Suppressor macrophage treated with lipopolysaccharide for 4 hours (primary cell): ENCODE results near the gene KIAA1755.

Source experiments
- DNase-seq: peaks from one replicate; pipeline ENCODE4 v3.0.0-alpha.2; 2020

KIAA1755 gene

DNA sequence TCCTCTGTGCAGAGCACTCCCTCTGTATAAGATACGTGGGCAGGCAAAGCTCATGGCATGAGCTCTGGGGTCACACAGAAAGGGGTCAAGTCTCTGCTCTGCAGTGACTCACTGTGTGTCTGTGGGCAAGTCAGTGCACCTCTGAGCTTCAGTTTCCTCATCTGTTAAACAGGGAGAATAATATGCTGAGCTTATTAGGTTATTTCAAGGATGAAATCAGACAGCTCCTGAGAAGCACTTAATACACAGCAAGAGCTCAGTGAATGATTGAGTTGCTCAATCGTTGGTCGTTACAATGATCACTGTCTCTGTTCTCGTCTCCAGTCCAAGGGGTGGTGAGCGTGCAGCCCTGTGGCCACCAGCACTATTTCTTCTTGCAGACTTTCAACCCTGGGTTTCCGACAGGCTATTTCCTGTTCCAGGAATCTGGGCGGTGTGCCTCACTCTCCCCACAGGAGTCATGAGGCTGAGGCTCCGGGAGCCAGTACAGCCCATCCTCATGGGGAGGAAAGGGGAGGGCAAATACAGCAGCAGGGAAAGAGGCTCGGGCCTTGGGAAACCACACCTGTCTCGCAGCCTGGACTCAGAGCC, 28.9 kb downstream of the KIAA1755 start:
- DNase-seq = peak; percentile 60

DNA sequence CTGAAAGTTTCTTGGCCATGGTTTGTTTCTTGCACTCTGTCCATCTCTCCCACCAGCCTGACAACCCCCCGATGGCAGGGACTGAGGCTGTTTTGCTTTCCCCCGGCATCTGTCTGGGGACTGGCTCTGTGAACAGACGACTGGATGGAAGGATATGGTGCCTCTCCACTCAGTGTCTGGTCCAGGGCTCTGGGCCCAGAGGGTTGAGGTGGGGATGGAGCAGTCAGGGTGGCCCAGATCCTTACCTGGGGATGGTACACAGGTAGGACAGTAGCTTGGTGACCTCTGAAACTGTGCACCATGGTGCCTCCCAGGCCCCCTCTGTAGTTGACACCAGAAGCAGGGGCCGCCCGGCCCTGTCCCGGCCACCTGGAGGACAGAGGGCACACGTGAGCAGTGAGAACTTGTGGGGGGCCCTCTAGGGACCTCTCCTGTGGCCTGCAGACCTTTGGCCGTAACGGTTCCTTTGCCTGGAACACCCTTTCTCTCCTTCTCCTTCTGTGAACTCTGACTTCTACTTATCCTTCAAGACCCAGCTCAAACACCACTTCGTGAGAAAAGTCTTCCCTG, 29.5 kb downstream of the KIAA1755 start:
- no peak for DNase-seq

DNA sequence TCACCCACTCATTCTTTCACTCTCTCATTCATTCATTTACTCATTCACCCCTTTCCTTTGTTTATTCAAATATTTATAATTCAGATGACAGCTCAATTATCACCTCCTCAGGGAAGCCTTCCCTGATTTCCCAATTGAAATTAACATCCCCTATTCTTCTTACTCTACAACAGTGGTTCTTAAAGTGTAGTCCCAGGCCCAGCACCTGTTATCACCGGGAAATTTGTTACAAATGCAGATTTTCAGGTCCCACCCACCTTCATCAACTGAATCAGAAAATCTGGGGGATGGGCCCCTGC, 30.3 kb downstream of the KIAA1755 start:
- DNase-seq = no peak

DNA sequence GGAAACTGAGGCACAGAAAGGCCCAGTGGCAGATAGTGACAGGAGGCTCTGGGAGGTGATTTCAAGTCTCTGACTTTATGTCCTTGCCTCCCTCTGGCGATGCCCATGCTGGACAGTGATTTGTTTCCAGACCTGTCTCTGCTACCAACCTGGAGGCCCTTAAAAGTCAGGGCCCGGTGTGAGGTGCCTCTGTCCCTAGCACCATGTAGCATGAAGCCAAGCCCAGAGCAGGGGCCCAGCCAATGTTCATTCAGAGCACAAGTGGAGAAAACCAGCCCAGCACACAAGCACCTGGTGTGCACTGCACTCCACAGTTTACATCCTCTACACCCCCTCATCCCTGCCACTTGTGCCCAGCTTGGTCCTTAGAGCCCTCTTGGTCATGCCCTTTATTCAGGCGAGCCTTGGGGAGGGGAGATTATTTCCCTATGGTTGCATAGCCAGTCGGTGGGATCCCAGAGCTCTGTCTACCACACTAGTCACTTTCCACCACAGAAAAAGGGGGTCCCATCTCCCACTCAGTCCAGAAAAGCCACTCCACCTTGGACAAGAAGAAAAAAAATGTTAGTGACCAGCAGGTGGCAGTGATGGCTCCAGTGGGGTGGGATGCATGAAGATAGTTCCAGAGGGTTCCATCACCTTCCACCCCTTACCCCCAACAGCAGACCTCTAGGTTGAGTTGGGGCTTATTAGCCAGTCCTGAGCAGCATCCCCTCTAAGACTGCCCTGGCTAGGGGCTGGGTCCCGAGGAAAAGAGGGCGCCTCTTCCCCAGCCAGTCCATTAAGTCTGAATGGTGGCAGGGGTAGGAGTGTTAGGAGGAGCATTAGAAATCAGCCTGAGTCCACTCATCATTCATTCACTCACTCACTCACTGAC, 30.9 kb downstream of the KIAA1755 start:
- peak; percentile 64 for DNase-seq

DNA sequence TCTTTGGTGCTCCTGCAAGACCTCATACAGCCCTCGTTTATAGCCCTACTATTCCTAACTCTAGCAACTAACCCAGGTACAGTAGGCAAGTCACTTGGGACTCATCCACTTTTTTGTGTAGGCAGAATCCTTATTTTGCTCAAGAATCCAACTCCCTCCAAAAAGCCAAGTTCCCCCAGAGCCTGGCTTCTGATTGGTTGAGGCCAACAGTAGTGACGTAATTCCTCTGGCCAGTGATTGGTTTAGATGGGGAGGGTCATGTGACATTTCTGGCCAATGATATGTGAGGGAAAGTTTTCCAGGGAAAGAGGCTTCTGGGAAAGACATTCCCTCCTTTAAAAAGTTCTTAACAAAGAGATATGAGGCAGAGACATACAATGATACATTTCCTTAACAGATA, 32.1 kb downstream of the KIAA1755 start:
- DNase-seq = no peak

DNA sequence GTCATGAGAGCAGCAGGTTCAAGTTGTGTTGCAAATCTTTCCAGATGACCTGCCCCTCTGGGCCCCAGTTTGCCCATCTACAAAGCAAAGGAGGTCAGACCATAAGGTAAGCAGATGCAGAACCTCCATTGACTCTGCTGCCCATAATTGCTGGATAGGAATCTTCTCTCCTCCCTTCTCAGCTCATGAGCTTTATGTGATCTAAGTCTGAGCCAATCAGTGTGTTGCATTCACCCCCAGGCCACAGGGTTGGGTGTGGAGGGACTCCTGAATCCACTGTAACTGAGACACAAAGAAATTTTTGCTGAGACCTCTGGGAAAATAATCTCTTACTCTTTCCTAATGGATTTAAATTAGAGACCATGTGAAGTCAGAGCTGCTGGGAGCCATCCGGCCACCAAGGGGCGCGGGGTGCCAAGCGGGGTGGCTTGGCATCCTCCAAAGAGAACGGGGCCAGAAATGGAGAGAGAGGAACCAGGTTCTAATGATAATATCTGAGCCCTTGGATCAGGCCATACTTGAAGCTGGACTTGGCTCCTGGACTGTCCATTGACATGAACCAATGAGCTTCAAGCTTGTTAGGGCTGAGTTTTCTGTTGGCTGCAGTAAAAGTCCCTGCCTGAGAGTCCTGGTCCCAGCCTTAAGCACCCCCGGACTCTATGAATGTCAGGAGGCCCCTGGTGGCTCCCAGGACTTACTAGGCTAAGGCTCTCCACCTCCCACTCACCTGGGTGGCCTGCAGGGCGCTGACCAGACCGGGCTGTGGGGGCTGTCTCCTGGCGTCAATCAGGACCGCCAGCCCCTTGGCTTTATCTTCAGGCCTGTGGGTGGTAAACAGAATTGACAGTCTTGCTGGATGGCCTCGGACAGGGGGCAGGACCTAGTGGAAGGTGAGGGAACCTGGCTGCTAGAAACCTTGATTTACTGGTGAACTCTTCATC, 32.8 kb downstream of the KIAA1755 start:
- DNase-seq = no peak

DNA sequence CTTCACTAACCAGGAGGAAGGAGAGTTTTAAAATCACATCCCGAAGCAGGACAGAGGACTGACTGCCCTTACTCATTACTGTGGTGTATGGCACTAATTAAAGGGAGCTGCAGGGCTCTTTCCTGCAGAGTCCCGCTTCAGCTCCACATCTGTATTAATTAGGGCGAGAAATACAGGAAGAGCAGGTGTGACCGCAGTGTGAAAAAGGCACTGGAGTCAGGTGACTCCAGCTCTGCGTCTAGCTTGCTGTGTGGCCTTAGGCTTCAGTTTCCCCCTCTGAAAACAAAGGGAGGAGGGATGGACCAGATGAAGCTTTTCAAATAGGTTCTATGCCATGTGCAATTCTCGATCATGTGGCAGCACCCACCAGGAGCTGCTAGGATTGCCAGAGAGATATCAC, 34.0 kb downstream of the KIAA1755 start:
- no peak for DNase-seq

DNA sequence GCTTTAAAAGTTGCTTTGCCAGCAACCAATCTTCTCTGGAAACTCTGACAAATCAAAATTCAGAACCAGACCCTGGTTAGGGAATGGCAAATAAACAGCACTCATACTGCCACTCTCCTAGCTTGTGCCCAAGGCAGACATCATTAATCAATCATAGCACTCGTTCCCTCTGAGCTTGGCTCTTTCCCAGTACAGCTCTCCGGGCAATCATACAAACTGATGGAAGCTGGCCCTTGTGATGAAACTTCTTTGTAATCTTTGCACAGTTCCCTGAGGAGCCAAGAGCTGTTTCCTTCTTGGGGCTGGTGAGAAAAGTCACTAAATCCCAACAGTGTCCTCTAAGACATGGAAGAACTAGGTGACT, 34.7 kb downstream of the KIAA1755 start:
- no peak for DNase-seq

DNA sequence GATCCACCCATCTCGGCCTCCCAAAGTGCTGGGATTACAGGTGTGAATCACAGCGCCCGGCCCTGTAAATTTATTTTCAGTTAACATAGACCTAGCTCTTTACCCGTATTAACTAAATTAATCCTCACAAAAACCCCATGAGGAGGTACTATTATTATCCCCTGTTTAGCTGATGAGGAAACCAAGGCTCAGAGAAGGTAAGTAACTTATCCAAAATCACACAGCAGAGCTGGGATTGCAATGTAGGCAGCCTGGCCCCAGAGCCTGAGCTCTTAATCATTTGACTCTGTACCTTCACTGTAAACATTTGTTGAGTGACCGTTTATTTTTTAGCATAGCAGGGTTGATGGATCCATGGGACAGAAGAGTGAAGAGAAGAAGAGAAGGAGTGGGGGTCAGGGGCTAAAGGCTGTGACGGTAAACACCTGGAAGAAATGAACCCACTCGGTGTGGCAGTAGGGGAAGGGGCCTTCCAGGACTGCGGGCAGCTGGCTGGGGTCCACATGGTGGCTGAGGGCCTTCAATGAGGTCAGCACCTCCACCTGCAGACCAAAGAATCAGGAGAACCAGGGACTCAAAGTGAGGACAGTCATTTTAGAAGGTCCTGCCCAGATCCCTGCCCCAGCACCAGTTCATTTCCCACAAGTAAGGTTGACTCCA, 35.2 kb downstream of the KIAA1755 start:
- DNase-seq = no peak

DNA sequence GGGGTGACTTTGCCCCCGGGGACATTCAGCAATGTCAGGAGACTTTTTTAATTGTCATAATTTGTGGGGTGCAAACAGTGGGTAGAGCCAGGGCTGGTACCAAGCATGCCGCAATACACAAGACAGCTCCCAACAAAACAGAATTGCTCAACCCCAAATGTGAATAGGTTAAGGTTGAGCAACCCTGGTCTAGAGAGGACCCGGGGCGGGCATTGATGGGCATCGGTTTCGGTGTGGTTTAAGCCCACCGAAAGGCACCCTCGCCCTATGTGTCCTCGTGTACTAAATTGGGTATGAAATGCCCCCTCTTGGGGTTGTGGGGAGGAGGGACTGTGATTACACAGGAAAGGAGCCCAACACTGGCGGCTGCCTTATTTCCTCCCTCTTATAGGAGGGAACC, 36.0 kb downstream of the KIAA1755 start:
- no peak for DNase-seq

DNA sequence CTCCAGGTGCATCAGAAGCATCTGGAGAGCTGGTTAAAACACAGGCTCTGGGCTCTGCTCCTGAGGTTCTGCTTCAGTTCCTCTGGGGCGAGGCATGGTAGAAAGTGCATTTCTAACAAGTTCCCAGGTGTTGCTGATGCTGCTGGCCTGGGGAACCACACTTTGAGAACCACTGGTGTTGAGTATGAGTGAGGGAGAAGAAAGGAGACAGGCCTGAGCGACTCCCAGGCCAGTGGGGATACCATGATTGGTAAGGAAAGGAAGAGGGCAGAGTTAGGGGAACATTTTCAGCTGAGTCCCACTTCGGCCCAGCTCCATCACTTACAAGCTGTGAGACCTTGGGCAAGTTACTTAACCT, 36.8 kb downstream of the KIAA1755 start:
- no peak for DNase-seq

DNA sequence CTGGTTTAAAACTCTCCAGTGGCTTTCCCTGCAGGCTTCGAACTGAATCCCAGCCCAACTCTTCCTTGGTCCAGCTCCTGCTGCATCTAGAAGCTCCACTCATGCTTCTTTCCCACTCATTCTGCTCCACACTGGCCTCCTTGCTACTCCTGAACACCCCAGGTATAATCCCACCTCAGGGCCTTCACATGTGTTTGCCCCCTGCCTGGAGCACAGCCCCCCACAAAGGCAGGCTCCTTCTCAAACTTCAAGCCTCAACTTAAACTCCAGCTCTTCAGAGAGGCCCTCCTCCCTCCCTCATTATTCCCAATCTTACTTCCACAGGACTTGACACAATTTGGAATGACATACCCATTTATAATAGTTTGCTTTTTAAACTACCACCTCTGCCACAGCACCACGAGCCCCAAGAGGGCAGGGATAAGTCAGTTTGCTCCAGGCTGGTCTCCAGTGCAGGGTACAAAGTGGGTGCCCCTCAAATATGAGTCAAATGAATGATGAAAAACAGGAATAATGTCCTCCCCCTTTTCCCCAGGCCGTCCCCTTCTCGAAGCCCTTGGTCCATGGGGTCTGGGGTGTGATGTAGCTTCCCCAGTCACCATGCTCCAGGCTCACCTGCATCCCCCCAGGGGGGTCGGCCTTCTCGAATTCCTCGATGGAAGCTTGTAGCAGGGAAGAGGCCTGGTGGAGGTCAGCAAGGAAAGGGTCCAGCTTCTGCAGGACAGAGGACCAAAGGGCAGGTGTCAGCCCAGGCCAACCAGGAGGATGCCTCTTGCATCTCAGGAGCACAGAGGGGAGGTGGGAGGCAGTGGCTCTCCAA, 37.4 kb downstream of the KIAA1755 start:
- no peak for DNase-seq

DNA sequence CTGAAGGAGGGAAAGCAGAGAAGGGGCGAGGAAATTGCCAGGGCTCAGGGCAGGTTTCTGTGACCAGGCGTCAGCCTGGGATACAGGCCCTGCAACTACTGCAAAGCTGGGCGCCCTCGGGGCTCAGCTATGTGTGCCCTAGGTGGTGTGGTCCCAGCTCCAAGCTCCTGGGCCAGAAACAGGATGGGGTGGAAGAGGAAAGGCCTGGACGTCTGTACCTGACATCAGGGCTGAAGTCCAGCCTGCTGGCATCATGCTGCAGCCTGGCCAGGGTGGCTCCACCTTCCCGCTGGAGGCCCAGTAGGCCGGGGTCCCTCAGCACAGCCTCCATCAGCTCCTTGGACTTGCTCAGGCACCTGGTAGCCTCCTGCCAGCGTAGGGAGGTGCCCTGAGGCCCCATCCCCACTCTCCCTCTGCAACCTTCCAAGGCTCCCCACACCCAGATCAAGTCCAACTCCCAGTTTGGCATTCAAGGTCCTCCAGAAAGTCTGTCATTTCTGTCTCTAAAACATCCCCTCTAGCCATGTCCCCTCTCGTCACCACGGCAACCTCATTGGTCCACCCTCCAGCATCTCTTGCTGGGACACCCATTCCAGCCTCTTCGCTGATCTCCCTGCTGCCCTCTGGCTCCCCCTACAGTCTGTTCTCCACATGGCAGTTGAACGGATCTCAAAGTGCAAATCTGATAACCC, 38.2 kb downstream of the KIAA1755 start:
- peak; percentile 85 for DNase-seq

DNA sequence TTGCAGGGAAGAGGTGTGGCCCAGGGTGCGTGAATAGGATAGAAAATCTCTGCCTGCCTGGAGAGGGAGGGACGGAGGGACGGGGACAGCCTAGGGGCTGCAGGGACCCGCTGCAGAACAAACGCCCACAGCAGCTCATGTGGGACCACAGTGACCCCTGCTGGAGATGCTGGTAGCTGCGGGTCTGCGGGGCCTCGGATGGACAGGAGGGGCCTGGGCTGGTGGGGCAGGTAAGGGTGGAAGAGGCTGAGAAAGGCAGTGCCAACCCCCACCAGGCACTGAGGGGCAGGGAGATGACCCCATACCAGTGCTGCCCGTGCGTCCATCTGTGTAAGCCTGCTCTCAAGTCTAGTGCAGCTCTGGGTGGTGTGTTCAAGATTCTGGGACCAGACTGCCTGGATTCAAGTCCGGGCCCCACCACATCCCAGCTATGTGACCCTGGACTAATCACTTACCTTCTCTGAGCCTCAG, 39.4 kb downstream of the KIAA1755 start:
- peak; percentile 78 for DNase-seq

DNA sequence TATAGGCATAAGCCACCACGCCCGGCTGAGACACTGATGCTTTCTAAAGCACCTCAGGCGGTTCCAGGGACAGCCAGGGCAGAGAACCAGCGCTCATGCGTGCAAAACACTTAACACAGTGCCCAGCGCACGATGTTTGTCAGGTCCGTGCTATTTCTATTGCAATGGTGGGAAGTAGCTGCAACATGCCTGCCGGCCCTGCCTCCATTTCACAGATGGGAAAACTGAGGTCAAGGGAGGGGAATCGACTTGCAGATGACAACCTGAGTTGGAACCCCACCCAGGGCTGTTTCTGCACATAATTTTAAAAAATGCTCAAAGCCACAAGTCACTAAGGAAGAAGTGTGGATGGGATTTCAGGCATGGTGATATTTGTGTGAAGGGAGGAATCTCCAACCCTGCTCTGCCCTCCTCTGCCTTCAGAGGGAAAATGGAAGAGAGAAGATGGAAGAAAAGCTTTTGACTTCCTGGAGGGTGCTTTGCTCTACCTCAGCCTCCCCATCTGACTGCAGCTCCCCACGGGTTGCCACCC, 39.9 kb downstream of the KIAA1755 start:
- DNase-seq = no peak

DNA sequence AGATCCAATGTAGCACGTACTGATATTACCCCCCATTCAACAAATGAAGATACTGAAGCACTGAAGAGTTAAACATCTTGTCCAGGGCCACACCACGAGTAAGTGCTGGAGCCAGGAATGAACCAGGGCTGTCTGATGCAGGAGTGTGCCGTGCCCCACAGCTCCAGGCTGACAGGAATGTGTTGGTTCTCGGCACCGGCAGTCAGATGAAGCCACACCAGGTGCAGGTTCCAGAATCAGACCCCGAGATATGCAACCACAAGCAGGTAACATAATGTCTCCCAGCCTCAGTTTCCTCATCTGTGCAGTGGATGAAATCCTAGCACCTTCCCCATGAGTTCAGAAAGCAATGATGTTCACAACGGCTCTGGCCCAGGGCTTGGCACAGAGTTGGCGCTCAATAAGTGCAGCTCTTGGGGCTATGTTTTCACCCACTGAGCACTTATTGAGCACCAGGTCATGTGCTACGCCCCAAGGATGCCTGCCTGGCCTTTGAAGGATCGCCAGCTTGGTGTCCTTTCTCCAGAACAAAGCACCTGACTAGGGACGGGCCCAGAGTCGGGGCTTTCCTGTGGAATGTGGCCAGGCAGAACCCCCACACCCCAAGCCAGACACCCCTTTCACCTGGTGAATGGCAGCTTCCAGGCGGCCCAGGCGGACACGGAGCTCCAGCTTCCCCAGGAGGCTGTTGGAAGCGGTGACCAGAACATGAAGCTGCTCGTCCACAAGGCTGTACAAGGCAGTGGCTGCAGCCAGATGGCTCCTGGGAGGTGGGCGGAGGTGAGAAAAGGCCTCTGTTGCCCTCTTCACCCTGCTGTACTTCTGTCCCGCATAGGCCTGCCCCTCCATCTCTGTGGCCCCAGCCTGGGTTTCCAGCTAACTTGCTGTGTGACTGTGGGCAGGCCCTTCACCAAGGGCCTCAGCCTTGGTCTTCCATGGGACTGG, 41.3 kb downstream of the KIAA1755 start:
- no peak for DNase-seq

DNA sequence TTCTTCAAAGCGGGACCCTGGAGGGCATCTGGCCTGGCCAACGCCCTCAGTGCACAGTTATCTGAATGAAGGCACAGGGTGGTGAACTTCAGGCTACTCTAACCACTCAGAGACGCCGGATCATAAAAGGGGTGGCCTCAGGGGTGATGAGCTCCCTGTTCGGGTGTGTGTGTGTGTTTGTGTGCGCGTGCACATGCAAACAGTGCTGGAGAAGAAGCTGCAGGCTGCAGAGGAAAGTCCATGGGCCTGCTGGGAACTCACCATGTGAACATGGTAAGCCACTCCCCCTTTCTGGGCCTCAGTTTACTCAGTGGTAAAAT, 42.0 kb downstream of the KIAA1755 start:
- DNase-seq = no peak

DNA sequence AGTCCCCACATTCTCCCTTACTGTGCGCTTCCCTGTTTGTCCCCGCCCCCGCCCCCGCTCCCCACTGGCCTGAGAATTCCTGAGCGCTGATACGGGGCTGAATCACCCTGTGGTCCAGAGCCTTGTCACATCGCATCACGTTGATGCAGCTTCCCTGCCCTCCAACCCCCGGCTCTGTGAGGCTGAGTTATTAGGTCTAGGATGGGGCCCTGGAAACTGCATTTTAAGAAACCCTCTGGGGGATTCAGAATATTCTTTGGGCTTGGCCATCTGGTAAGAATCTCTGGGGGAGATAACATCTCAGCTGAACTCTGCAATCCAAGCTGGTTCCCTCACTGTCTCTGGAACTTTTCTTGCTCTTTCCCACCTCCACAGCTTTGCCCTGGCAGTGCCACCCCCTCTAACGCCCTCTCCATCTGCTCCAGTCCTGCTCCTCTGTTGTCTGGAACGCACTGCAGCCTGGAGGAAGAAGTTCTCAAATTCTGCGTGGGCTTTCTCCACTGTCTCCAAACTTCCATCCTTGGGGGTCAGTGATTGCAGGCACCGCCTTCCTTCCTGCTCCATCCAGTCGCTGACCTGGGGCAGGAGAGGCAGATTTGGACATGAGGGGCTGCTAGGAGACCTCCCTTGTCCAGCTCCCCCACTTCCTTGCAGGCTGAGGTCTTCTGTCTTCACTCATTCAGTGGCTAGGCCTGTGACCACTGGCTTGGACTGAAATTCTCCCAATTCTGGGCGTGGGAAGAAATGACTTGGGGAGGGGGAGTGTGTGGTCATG, 42.6 kb downstream of the KIAA1755 start:
- peak; percentile 26 for DNase-seq
